Activated naive CD4-positive, alpha-beta T cell treated with anti-CD3 and anti-CD28 coated beads for 36 hours (primary cell): Measurements from ENCODE around the gene RIT2. TPM values are rescaled to one million over a fixed set of nuclear protein-coding genes. Genes with fewer than 3 reads are reported as not detected.

Experiments
- CTCF ChIA-PET: fragments of 350-600 bp; sonication (Branson Sonifier 250); formaldehyde crosslinking; loops from one replicate; lab custom pipeline; 2021; ENCODE audit warnings: antibody characterized with exemption; lab: Charles Lee
- DNase-seq: peaks from one replicate; pipeline ENCODE4 v3.0.0-alpha.2; 2020
- H3K27ac Mint-ChIP-seq: one replicate; pipeline ENCODE4 v1.8.0; 2021; ENCODE audit warnings: mild to moderate bottlenecking, mixed read lengths
- H3K27me3 Mint-ChIP-seq: one replicate; pipeline ENCODE4 v1.8.0; 2021; ENCODE audit warnings: low read depth, mixed read lengths
- H3K36me3 Mint-ChIP-seq: one replicate; pipeline ENCODE4 v1.8.0; 2021; ENCODE audit warnings: low read depth, mixed read lengths
- H3K4me1 Mint-ChIP-seq: one replicate; pipeline ENCODE4 v1.8.0; 2021; ENCODE audit warnings: low read depth, mixed read lengths
- H3K4me3 Mint-ChIP-seq: one replicate; pipeline ENCODE4 v1.8.0; 2021; ENCODE audit warnings: mild to moderate bottlenecking, moderate library complexity, mixed read lengths
- H3K9me3 Mint-ChIP-seq: one replicate; pipeline ENCODE4 v1.8.0; 2021; ENCODE audit warnings: mixed read lengths
- intact Hi-C: fragments of 100-400 bp; cut with micrococcal nuclease; formaldehyde crosslinking; loops from one replicate; pipeline ENCODE4 v1.15.1; 2023
- total RNA-seq, 2 experiments: library from RNA; stranded (reverse); gene quantifications; one replicate each; pipeline ENCODE4 v1.2.3, GENCODE V29; 2021

Gene RIT2
- total RNA-seq, 2 experiments from 2014 or later: not detected

- intact Hi-C loops: no loop called here
These were observed 80.6 kb downstream of the RIT2 start for GRCh38 chr18:43034683-43035500.

GRCh38 chr18:43031169-43031568 is 84.3 kb downstream of the RIT2 start:
- no peak for DNase-seq
- CTCF ChIA-PET: no interaction called here
- Mint-ChIP-seq H3K36me3 (no peaks in the 10 kb centered on the region), H3K4me1 (no peaks in the 10 kb centered on the region), H3K4me3 (no peak overlapping the region), H3K27me3 (no peaks in the 10 kb centered on the region), H3K9me3 (peaks cover 3% of the 10 kb centered on the region), H3K27ac (no peak overlapping the region)
- intact Hi-C loops: no loop called here

More at GRCh38 chr18:43034683-43035500, 80.6 kb downstream of the RIT2 start:
- peaks cover 6% of the 10 kb centered on the region for H3K9me3 Mint-ChIP-seq
- no peaks in the 10 kb centered on the region for H3K4me1 Mint-ChIP-seq
- no peaks in the 10 kb centered on the region for H3K27me3 Mint-ChIP-seq
- CTCF ChIA-PET: no interaction called here
- no peak for DNase-seq
- H3K36me3 Mint-ChIP-seq: no peaks in the 10 kb centered on the region
- no peak overlapping the region for H3K27ac Mint-ChIP-seq
- H3K4me3 Mint-ChIP-seq: no peak overlapping the region

- Mint-ChIP-seq H3K27me3 (no peaks in the 10 kb centered on the region), H3K4me1 (no peaks in the 10 kb centered on the region), H3K36me3 (no peaks in the 10 kb centered on the region), H3K4me3 (no peak overlapping the region), H3K27ac (no peak overlapping the region), H3K9me3 (no peaks in the 10 kb centered on the region)
- CTCF ChIA-PET: no interaction called here
- intact Hi-C loops: no loop called here
- no peak for DNase-seq
These were observed 86.1 kb downstream of the RIT2 start for GRCh38 chr18:43029414-43029813.

GRCh38 chr18:43022874-43023273 is 92.6 kb downstream of the RIT2 start:
- intact Hi-C loops: no loop called here
- no peak overlapping the region for H3K27ac Mint-ChIP-seq
- CTCF ChIA-PET: interaction anchor here (0.6 kb wide), 1 partner anchor 68 kb away, joined by 4 read pairs; no protein-coding TSS in a partner anchor
- no peaks in the 10 kb centered on the region for H3K36me3 Mint-ChIP-seq
- DNase-seq: no peak
- peaks cover 17% of the 10 kb centered on the region for H3K9me3 Mint-ChIP-seq
- H3K27me3 Mint-ChIP-seq: no peaks in the 10 kb centered on the region
- no peak overlapping the region for H3K4me3 Mint-ChIP-seq
- no peaks in the 10 kb centered on the region for H3K4me1 Mint-ChIP-seq

- no peaks in the 10 kb centered on the region for H3K27me3 Mint-ChIP-seq
- H3K4me3 Mint-ChIP-seq: no peak overlapping the region
- no peaks in the 10 kb centered on the region for H3K36me3 Mint-ChIP-seq
- H3K27ac Mint-ChIP-seq: no peak overlapping the region
- intact Hi-C loops: no loop called here
- no peaks in the 10 kb centered on the region for H3K4me1 Mint-ChIP-seq
- H3K9me3 Mint-ChIP-seq: peaks cover 8% of the 10 kb centered on the region
- DNase-seq: no peak
- CTCF ChIA-PET: interaction anchor here (0.6 kb wide), 1 partner anchor 31 kb away, joined by 3 read pairs; no protein-coding TSS in a partner anchor
These were observed 97.9 kb downstream of the RIT2 start for GRCh38 chr18:43017622-43018021.

- Mint-ChIP-seq H3K27ac (no peak overlapping the region), H3K9me3 (no peaks in the 10 kb centered on the region), H3K36me3 (no peaks in the 10 kb centered on the region), H3K27me3 (no peaks in the 10 kb centered on the region), H3K4me1 (no peaks in the 10 kb centered on the region), H3K4me3 (no peak overlapping the region)
- CTCF ChIA-PET: no interaction called here
- no peak for DNase-seq
- intact Hi-C loops: no loop called here
These were observed 102.0 kb downstream of the RIT2 start for GRCh38 chr18:43013486-43013885.

GRCh38 chr18:43012951-43013350 is 102.5 kb downstream of the RIT2 start:
- H3K36me3 Mint-ChIP-seq: no peaks in the 10 kb centered on the region
- H3K27me3 Mint-ChIP-seq: no peaks in the 10 kb centered on the region
- CTCF ChIA-PET: no interaction called here
- no peaks in the 10 kb centered on the region for H3K4me1 Mint-ChIP-seq
- DNase-seq: no peak
- no peaks in the 10 kb centered on the region for H3K9me3 Mint-ChIP-seq
- no peak overlapping the region for H3K4me3 Mint-ChIP-seq
- intact Hi-C loops: no loop called here
- no peak overlapping the region for H3K27ac Mint-ChIP-seq

GRCh38 chr18:43010611-43011010 is 104.9 kb downstream of the RIT2 start:
- H3K9me3 Mint-ChIP-seq: no peaks in the 10 kb centered on the region
- DNase-seq: no peak
- no peak overlapping the region for H3K4me3 Mint-ChIP-seq
- no peaks in the 10 kb centered on the region for H3K36me3 Mint-ChIP-seq
- intact Hi-C loops: no loop called here
- H3K27ac Mint-ChIP-seq: no peak overlapping the region
- H3K4me1 Mint-ChIP-seq: no peaks in the 10 kb centered on the region
- CTCF ChIA-PET: no interaction called here
- no peaks in the 10 kb centered on the region for H3K27me3 Mint-ChIP-seq

- no peaks in the 10 kb centered on the region for H3K4me1 Mint-ChIP-seq
- no peak overlapping the region for H3K27ac Mint-ChIP-seq
- intact Hi-C loops: no loop called here
- no peak overlapping the region for H3K4me3 Mint-ChIP-seq
- CTCF ChIA-PET: no interaction called here
- no peaks in the 10 kb centered on the region for H3K36me3 Mint-ChIP-seq
- no peak for DNase-seq
- no peaks in the 10 kb centered on the region for H3K9me3 Mint-ChIP-seq
- no peaks in the 10 kb centered on the region for H3K27me3 Mint-ChIP-seq
These were observed 105.8 kb downstream of the RIT2 start for GRCh38 chr18:43009674-43010073.

GRCh38 chr18:43007365-43007764 is 108.1 kb downstream of the RIT2 start:
- CTCF ChIA-PET: no interaction called here
- no peaks in the 10 kb centered on the region for H3K27me3 Mint-ChIP-seq
- no peaks in the 10 kb centered on the region for H3K36me3 Mint-ChIP-seq

GRCh38 chr18:43004421-43004820 is 111.1 kb downstream of the RIT2 start:
- CTCF ChIA-PET: no interaction called here
- no peaks in the 10 kb centered on the region for H3K36me3 Mint-ChIP-seq
- no peaks in the 10 kb centered on the region for H3K27me3 Mint-ChIP-seq
- no peak overlapping the region for H3K27ac Mint-ChIP-seq
- H3K4me3 Mint-ChIP-seq: no peak overlapping the region
- no peaks in the 10 kb centered on the region for H3K4me1 Mint-ChIP-seq
- intact Hi-C loops: no loop called here
- H3K9me3 Mint-ChIP-seq: peaks cover 3% of the 10 kb centered on the region
- no peak for DNase-seq

More at GRCh38 chr18:43007365-43007764, 108.1 kb downstream of the RIT2 start:
- no peak for DNase-seq
- H3K4me3 Mint-ChIP-seq: no peak overlapping the region
- no peaks in the 10 kb centered on the region for H3K4me1 Mint-ChIP-seq
- H3K27ac Mint-ChIP-seq: no peak overlapping the region
- intact Hi-C loops: no loop called here
- H3K9me3 Mint-ChIP-seq: no peaks in the 10 kb centered on the region

GRCh38 chr18:43001821-43002220 is 113.7 kb downstream of the RIT2 start:
- H3K27ac Mint-ChIP-seq: no peak overlapping the region
- H3K27me3 Mint-ChIP-seq: no peaks in the 10 kb centered on the region
- no peaks in the 10 kb centered on the region for H3K4me1 Mint-ChIP-seq
- peaks cover 3% of the 10 kb centered on the region for H3K9me3 Mint-ChIP-seq
- CTCF ChIA-PET: interaction anchor here (0.6 kb wide), 1 partner anchor 575 kb away, joined by 3 read pairs; no protein-coding TSS in a partner anchor
- no peak for DNase-seq
- intact Hi-C loops: no loop called here
- no peaks in the 10 kb centered on the region for H3K36me3 Mint-ChIP-seq
- H3K4me3 Mint-ChIP-seq: no peak overlapping the region

GRCh38 chr18:42996824-42997223 is 118.7 kb downstream of the RIT2 start:
- H3K4me1 Mint-ChIP-seq: no peaks in the 10 kb centered on the region
- no peaks in the 10 kb centered on the region for H3K27me3 Mint-ChIP-seq
- DNase-seq: no peak
- CTCF ChIA-PET: interaction anchor here (0.6 kb wide), 1 partner anchor 376 kb away, joined by 4 read pairs; no protein-coding TSS in a partner anchor
- H3K36me3 Mint-ChIP-seq: no peaks in the 10 kb centered on the region
- H3K9me3 Mint-ChIP-seq: peaks cover 15% of the 10 kb centered on the region
- intact Hi-C loops: no loop called here
- no peak overlapping the region for H3K4me3 Mint-ChIP-seq
- no peak overlapping the region for H3K27ac Mint-ChIP-seq
